Esophagus (tissue), 2 donors: Measurements from ENCODE around the gene PACRG. TPM values are rescaled to one million over a fixed set of nuclear protein-coding genes. Genes with fewer than 3 reads are reported as not detected.

Experiments used
- H3K27ac ChIP-seq, 2 donors: one replicate each; pipeline ENCODE4 v1.5.1; 2013; ENCODE audit warnings: low read depth in 2 of 2, mild to moderate bottlenecking in 2 of 2, inconsistent platforms in 1 of 2, low read length in 1 of 2, moderate library complexity in 1 of 2
- H3K27me3 ChIP-seq, 2 donors: one replicate each; pipeline ENCODE4 v1.6.1; 2013; ENCODE audit warnings: low read length in 2 of 2, control low read depth in 1 of 2, mild to moderate bottlenecking in 1 of 2; ENCODE audit not compliant: insufficient read depth in 2 of 2, control insufficient read depth in 1 of 2
- H3K36me3 ChIP-seq, 2 donors: one replicate each; pipeline ENCODE4 v1.6.1; 2013; ENCODE audit warnings: low read length in 1 of 2; ENCODE audit not compliant: control insufficient read depth in 2 of 2, insufficient read depth in 2 of 2
- H3K4me1 ChIP-seq, 2 donors: one replicate each; pipeline ENCODE4 v1.6.1; 2013; ENCODE audit warnings: low read length in 1 of 2; ENCODE audit not compliant: control insufficient read depth in 2 of 2, insufficient read depth in 2 of 2
- H3K4me3 ChIP-seq, 2 donors: one replicate each; pipeline ENCODE4 v1.5.1; 2013; ENCODE audit warnings: low read length in 2 of 2, mild to moderate bottlenecking in 2 of 2, low read depth in 1 of 2, moderate library complexity in 1 of 2
- H3K9me3 ChIP-seq, 2 donors: one replicate each; pipeline ENCODE4 v1.6.1; 2013; ENCODE audit warnings: mild to moderate bottlenecking in 2 of 2, low read depth in 1 of 2, low read length in 1 of 2, moderate library complexity in 1 of 2; ENCODE audit not compliant: control insufficient read depth in 2 of 2, insufficient read depth in 1 of 2
- WGBS, 2 donors: extraction: QIAGEN DNeasy Blood & Tissue Kit; methylation state at CpG; one replicate each; pipeline ENCODE4 v1.1.7; 2013; 5-methylcytosine and 5-hydroxymethylcytosine counted together
- polyA plus RNA-seq, 2 donors: library from polyadenylated mRNA; stranded (reverse); fragments of 200-250 nt; gene quantifications; one replicate each; pipeline ENCODE4 v1.2.3, GENCODE V29; 2013
- donor health status: healthy with polysubstance abuse.
- donor health status: Bipolar disorder and iron deficiency.

The PACRG gene
- polyA plus RNA-seq, 2 donors = 0.39 to 0.44 TPM

DNA sequence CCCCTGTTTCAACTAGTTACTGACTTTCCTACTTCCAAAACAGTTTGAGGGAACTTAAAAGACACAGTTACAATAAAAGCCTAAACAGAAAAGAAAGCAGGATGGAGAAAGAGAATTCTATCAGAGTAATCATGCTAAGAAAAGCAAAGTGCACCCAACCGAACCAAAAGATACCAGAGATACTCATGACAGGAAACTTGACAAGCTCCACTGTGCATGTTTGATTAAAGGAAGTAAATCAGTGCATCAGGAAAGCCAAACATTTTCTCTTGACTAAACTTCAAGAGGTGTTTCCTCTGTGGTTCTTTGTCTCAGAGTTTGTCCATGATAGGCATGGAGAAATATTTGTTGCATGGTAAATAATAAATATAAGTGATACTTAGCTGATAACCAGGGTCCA, 138.9 kb downstream of the PACRG start:
- Histone ChIP-seq H3K27me3 (no peaks in the 10 kb centered on the region), H3K4me1 (no peaks in the 10 kb centered on the region), H3K27ac (no peak overlapping the region), H3K9me3 (no peaks in the 10 kb centered on the region), H3K36me3 (no peaks in the 10 kb centered on the region), H3K4me3 (no peak overlapping the region)
- WGBS, 2 donors = 33 to 63% methylated on average over 1 of the region's 1 CpG

GRCh38 chr6:162868397-162868796, 140.6 kb downstream of the PACRG start:
- Histone ChIP-seq H3K4me1 (no peaks in the 10 kb centered on the region), H3K9me3 (no peaks in the 10 kb centered on the region), H3K36me3 (no peaks in the 10 kb centered on the region), H3K27ac (no peak overlapping the region), H3K4me3 (no peak overlapping the region), H3K27me3 (no peaks in the 10 kb centered on the region)
- 92 to 96% methylated on average over 18 of the region's 18 CpGs for whole genome bisulfite sequencing, 2 donors

GRCh38 chr6:162871966-162872365, 144.2 kb downstream of the PACRG start:
- no peaks in the 10 kb centered on the region for H3K4me1 ChIP-seq
- WGBS, 2 donors = 76 to 78% methylated on average over 1 of the region's 1 CpG
- H3K36me3 ChIP-seq = no peaks in the 10 kb centered on the region
- no peaks in the 10 kb centered on the region for H3K27me3 ChIP-seq
- H3K27ac ChIP-seq = no peak overlapping the region
- H3K9me3 ChIP-seq = no peaks in the 10 kb centered on the region
- no peak overlapping the region for H3K4me3 ChIP-seq

GRCh38 chr6:162873537-162873936, 145.8 kb downstream of the PACRG start:
- Histone ChIP-seq H3K27ac (no peak overlapping the region), H3K27me3 (no peaks in the 10 kb centered on the region), H3K9me3 (no peaks in the 10 kb centered on the region), H3K36me3 (no peaks in the 10 kb centered on the region), H3K4me3 (no peak overlapping the region), H3K4me1 (no peaks in the 10 kb centered on the region)
- 89 to 92% methylated on average over 2 of the region's 2 CpGs for WGBS, 2 donors

DNA sequence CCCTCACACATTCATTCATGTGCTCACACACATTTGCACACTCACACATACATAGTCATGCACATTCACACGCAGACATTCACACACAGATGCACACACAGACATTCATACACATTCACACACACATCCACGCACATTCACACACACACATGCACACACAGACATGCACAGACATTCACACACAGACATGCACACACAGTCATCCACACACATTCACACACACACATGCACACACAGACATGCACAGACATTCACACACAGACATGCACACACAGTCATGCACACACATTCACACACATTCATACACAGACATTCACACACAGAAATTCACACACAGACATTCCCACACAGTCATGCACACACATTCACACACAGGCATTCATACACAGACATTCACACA, 147.3 kb downstream of the PACRG start:
- Histone ChIP-seq H3K36me3 (no peaks in the 10 kb centered on the region), H3K27me3 (no peaks in the 10 kb centered on the region), H3K27ac (no peak overlapping the region), H3K4me1 (no peaks in the 10 kb centered on the region), H3K9me3 (no peaks in the 10 kb centered on the region), H3K4me3 (no peak overlapping the region)
- 89 to 96% methylated on average over 2 of the region's 2 CpGs for WGBS, 2 donors

DNA sequence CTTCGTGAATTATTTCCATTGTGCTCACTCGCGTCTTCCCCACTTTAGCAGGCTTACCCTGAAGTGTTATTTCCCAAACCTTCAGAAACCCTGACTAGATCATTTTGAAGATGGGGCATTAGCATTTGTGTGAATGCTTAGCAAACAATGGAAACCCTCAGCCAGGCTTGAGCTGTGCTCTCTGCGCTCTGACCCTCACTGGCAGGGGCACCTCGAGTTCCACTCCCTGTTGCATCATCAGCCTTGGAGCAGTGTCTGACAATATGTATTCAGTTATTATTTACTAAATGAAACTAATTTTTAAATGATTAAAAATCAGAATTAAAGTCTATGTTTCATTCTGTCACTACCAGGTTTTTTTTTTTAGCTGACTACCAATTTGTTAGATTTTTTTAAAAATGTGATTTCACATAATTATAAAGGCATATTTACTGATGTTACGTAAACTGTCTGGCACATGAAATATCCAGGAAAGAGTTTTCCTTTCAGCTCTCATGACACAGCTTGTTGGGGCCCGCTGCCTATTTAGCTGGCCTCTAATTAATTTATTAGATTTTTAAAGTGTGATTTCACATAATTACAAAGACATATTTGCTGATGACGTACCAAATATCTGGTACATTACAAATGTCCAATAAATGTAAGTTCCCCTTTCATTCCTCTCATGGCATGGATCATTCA, 155.2 kb downstream of the PACRG start:
- H3K9me3 ChIP-seq = no peaks in the 10 kb centered on the region
- H3K4me3 ChIP-seq = no peak overlapping the region
- WGBS, 2 donors = 60 to 75% methylated on average over 8 of the region's 8 CpGs
- H3K4me1 ChIP-seq = no peaks in the 10 kb centered on the region
- no peak overlapping the region for H3K27ac ChIP-seq
- no peaks in the 10 kb centered on the region for H3K27me3 ChIP-seq
- H3K36me3 ChIP-seq = no peaks in the 10 kb centered on the region

GRCh38 chr6:162887981-162888689, 160.4 kb downstream of the PACRG start:
- WGBS, 2 donors = 80 to 81% methylated on average over 15 of the region's 15 CpGs
- no peaks in the 10 kb centered on the region for H3K27me3 ChIP-seq
- no peaks in the 10 kb centered on the region for H3K36me3 ChIP-seq
- H3K4me3 ChIP-seq = no peak overlapping the region
- H3K4me1 ChIP-seq = no peaks in the 10 kb centered on the region
- H3K27ac ChIP-seq = no peak overlapping the region
- no peaks in the 10 kb centered on the region for H3K9me3 ChIP-seq

- H3K27me3 ChIP-seq = no peaks in the 10 kb centered on the region
- no peak overlapping the region for H3K4me3 ChIP-seq
- WGBS, 2 donors = 53 to 58% methylated on average over 1 of the region's 1 CpG
- H3K4me1 ChIP-seq = no peaks in the 10 kb centered on the region
- H3K27ac ChIP-seq = no peak overlapping the region
- H3K9me3 ChIP-seq = no peaks in the 10 kb centered on the region
- no peaks in the 10 kb centered on the region for H3K36me3 ChIP-seq
Measured at GRCh38 chr6:162889303-162889702, 161.5 kb downstream of the PACRG start.

GRCh38 chr6:162898011-162898410, 170.2 kb downstream of the PACRG start:
- 89 to 92% methylated on average over 8 of the region's 8 CpGs for WGBS, 2 donors
- no peaks in the 10 kb centered on the region for H3K4me1 ChIP-seq
- H3K9me3 ChIP-seq = no peaks in the 10 kb centered on the region

GRCh38 chr6:162899148-162899547, 171.4 kb downstream of the PACRG start:
- H3K27ac ChIP-seq = no peak overlapping the region
- H3K4me1 ChIP-seq = no peaks in the 10 kb centered on the region
- no peaks in the 10 kb centered on the region for H3K27me3 ChIP-seq
- no peaks in the 10 kb centered on the region for H3K36me3 ChIP-seq
- no peak overlapping the region for H3K4me3 ChIP-seq
- 71 to 73% methylated on average over 8 of the region's 8 CpGs for WGBS, 2 donors
- no peaks in the 10 kb centered on the region for H3K9me3 ChIP-seq

More at GRCh38 chr6:162898011-162898410, 170.2 kb downstream of the PACRG start:
- Histone ChIP-seq H3K36me3 (no peaks in the 10 kb centered on the region), H3K27ac (no peak overlapping the region), H3K27me3 (no peaks in the 10 kb centered on the region), H3K4me3 (no peak overlapping the region)
